Chondrocyte (in vitro differentiated cells): ENCODE measurements around the gene SMARCA4. TPM values are rescaled to one million over a fixed set of nuclear protein-coding genes. Genes with fewer than 3 reads are reported as not detected.

Source experiments
- DNase-seq: peaks from one replicate; pipeline ENCODE4 v3.0.0; 2021; ENCODE audit warnings: mixed read lengths, low spot score
- H3K27ac Mint-ChIP-seq: one replicate; pipeline ENCODE4 v1.8.0; 2021; ENCODE audit warnings: mild to moderate bottlenecking, moderate library complexity, mixed read lengths; ENCODE audit not compliant: unreplicated experiment
- H3K27me3 Mint-ChIP-seq: 2 replicates; pipeline ENCODE4 v1.8.0; 2021; ENCODE audit warnings: low read depth, mixed read lengths
- H3K36me3 Mint-ChIP-seq: 2 replicates; pipeline ENCODE4 v1.8.0; 2021; ENCODE audit warnings: low read depth, mixed read lengths
- H3K4me1 Mint-ChIP-seq: 2 replicates; pipeline ENCODE4 v1.8.0; 2021; ENCODE audit warnings: low read depth, mild to moderate bottlenecking, mixed read lengths
- H3K4me3 Mint-ChIP-seq: one replicate; pipeline ENCODE4 v1.8.0; 2021; ENCODE audit warnings: mild to moderate bottlenecking, moderate library complexity, mixed read lengths; ENCODE audit not compliant: unreplicated experiment
- H3K9me3 Mint-ChIP-seq: 2 replicates; pipeline ENCODE4 v1.8.0; 2021; ENCODE audit warnings: low read depth, mixed read lengths
- CTCF ChIP-seq: fragments of 200-600 bp; sonication (generic); IDR thresholded peaks from 2 replicates; pipeline ENCODE4 v1.5.0; 2021; ENCODE audit warnings: antibody characterized with exemption, mild to moderate bottlenecking, moderate library complexity
- total RNA-seq: library from RNA; stranded (reverse); gene quantifications from 3 replicates; pipeline ENCODE4 v1.2.1, GENCODE V29; 2021

Gene SMARCA4
- total RNA-seq, 1 donor from 2014 or later, result 107 TPM

GRCh38 chr19:10920781-10921180 lies 40.0 kb upstream of the SMARCA4 start:
- no peaks in the 10 kb centered on the region for H3K4me1 Mint-ChIP-seq
- peaks cover 10% of the 10 kb centered on the region for H3K36me3 Mint-ChIP-seq
- H3K27me3 Mint-ChIP-seq, result no peaks in the 10 kb centered on the region
- no peak overlapping the region for H3K4me3 Mint-ChIP-seq
- no peak for DNase-seq
- no peaks in the 10 kb centered on the region for H3K9me3 Mint-ChIP-seq
- H3K27ac Mint-ChIP-seq, result no peak overlapping the region
- no peak for TF ChIP-seq CTCF

GRCh38 chr19:10921199-10921909 lies 39.5 kb upstream of the SMARCA4 start:
- TF ChIP-seq CTCF, result no peak
- H3K27ac Mint-ChIP-seq, result no peak overlapping the region
- H3K9me3 Mint-ChIP-seq, result no peaks in the 10 kb centered on the region
- peaks cover 10% of the 10 kb centered on the region for H3K36me3 Mint-ChIP-seq
- DNase-seq, result no peak
- H3K4me3 Mint-ChIP-seq, result no peak overlapping the region
- H3K4me1 Mint-ChIP-seq, result no peaks in the 10 kb centered on the region
- H3K27me3 Mint-ChIP-seq, result no peaks in the 10 kb centered on the region

- TF ChIP-seq CTCF, result no peak
- H3K36me3 Mint-ChIP-seq, result peaks cover 10% of the 10 kb centered on the region
- no peak overlapping the region for H3K4me3 Mint-ChIP-seq
- peaks cover under 1% of the 10 kb centered on the region for H3K4me1 Mint-ChIP-seq
- no peaks in the 10 kb centered on the region for H3K27me3 Mint-ChIP-seq
- no peaks in the 10 kb centered on the region for H3K9me3 Mint-ChIP-seq
- H3K27ac Mint-ChIP-seq, result no peak overlapping the region
- DNase-seq, result no peak
Measured at GRCh38 chr19:10921910-10922637, 38.8 kb upstream of the SMARCA4 start.

DNA sequence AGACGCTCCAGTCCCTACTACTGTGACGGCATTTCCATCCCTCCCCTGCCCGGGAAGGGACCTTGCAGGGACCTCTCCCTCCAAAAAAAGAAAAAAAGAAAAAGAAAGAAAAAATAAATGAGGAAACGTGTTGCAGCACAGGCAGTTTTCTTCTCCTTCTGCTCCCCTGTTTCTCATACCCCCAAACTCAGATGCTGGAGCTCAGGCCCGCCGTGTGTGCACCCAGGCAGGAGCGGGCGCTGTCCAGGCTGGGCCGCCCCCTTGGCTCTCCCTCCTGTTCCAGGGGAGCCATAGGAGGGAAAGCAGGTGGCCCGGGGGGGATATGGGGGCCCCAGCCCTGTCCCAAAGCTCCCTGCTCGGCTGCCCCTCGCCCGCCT lies 38.2 kb upstream of the SMARCA4 start:
- no peak for TF ChIP-seq CTCF
- Mint-ChIP-seq H3K27ac (no peak overlapping the region), H3K4me1 (peaks cover 6% of the 10 kb centered on the region), H3K27me3 (no peaks in the 10 kb centered on the region), H3K36me3 (peaks cover 10% of the 10 kb centered on the region), H3K4me3 (no peak overlapping the region), H3K9me3 (no peaks in the 10 kb centered on the region)
- no peak for DNase-seq

DNA sequence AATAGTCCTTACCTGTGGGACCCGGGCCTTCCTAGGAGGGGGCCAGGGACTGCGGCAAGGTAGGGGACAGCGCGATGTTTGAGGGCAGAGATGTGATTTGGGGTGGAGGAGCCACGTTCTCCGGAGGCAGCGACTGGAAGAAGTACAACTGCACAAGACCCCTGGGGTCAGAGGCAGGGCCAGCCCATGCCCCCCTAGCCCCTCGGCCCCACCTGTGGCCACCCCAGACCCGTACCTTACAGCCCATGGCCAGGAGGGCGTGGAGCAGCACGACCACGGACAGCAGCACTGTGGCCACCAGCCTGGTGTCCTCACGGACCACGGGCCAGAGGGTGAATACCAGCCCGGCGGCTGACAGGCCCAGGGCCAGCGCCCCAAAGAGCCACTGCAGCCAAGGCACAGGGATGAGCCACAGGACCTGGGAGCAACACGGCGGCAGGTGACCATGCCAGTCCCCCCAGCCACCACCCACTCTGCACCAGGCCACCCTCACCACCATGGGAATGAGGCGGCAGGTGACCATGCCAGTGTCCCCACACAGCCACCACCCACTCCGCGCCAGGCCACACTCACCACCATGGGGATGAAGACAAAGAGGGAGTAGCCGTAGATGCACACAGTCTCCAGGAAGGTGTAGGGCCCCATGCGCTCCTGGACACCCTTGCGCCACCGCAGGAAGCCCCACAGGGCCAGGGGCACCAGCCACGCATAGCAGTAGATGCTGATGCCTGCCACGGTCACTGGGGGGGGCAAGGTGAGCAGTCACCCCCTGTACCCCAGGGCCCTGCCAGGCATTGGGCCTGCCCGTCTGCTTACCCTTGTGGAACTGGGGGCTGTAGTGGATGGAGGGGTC lies 37.3 kb upstream of the SMARCA4 start:
- Mint-ChIP-seq H3K27ac (no peak overlapping the region), H3K4me1 (peaks cover 9% of the 10 kb centered on the region), H3K9me3 (no peaks in the 10 kb centered on the region), H3K36me3 (peaks cover 10% of the 10 kb centered on the region), H3K4me3 (no peak overlapping the region), H3K27me3 (no peaks in the 10 kb centered on the region)
- TF ChIP-seq CTCF, result no peak
- peak; percentile 93 for DNase-seq
